ENCODE data around the gene OTOG. TPM values are rescaled to one million over a fixed set of nuclear protein-coding genes. Genes with fewer than 3 reads are reported as not detected.

The OTOG gene
- total and polyA plus RNA-seq, 9 donors, result not detected

- Histone ChIP-seq H3K27me3 (no peaks in the 10 kb centered on the region), H3K9me3 (no peaks in the 10 kb centered on the region), H3K27ac (no peak overlapping the region), H3K4me1 (ENCODE audit: insufficient read depth) (no peaks in the 10 kb centered on the region), H3K36me3 (no peaks in the 10 kb centered on the region), H3K4me3 (no peak overlapping the region)
- DNase-seq, result no peak
- TF ChIP-seq CTCF (IDR thresholded peaks at IDR 0.05), result no peak
- no peak for TF ChIP-seq EP300 (IDR thresholded peaks at IDR 0.05)
- TF ChIP-seq POLR2A (IDR thresholded peaks at IDR 0.05), result no peak
- 69 to 76% (median 73%) methylated on average over 19 of the region's 19 CpGs for WGBS, 3 donors
- intact Hi-C loops (cut with DNase I), result no loop called here
Measured at GRCh38 chr11:17640493-17641164, 93.6 kb downstream of the OTOG start.

- WGBS, 3 donors, result 84 to 91% (median 89%) methylated on average over 17 of the region's 17 CpGs
- TF ChIP-seq POLR2A (IDR thresholded peaks at IDR 0.05) (no peak), CTCF (IDR thresholded peaks at IDR 0.05) (no peak), EP300 (IDR thresholded peaks at IDR 0.05) (no peak)
- intact Hi-C loops (cut with DNase I), result no loop called here
- Histone ChIP-seq H3K4me3 (no peak overlapping the region), H3K4me1 (ENCODE audit: insufficient read depth) (no peaks in the 10 kb centered on the region), H3K27ac (no peak overlapping the region), H3K36me3 (no peaks in the 10 kb centered on the region), H3K27me3 (no peaks in the 10 kb centered on the region), H3K9me3 (no peaks in the 10 kb centered on the region)
- no peak for DNase-seq
Measured at GRCh38 chr11:17641792-17642350, 94.8 kb downstream of the OTOG start.

GRCh38 chr11:17642370-17642769 is 95.3 kb downstream of the OTOG start:
- intact Hi-C loops (cut with DNase I), result no loop called here
- WGBS, 3 donors, result 79 to 86% (median 85%) methylated on average over 4 of the region's 4 CpGs
- no peaks in the 10 kb centered on the region for H3K9me3 ChIP-seq
- H3K36me3 ChIP-seq, result no peaks in the 10 kb centered on the region
- H3K4me1 ChIP-seq (ENCODE audit: insufficient read depth), result no peaks in the 10 kb centered on the region
- no peak for DNase-seq
- H3K27me3 ChIP-seq, result no peaks in the 10 kb centered on the region
- H3K27ac ChIP-seq, result no peak overlapping the region
- H3K4me3 ChIP-seq, result no peak overlapping the region
- TF ChIP-seq CTCF (IDR thresholded peaks at IDR 0.05) (no peak), POLR2A (IDR thresholded peaks at IDR 0.05) (no peak), EP300 (IDR thresholded peaks at IDR 0.05) (no peak)

DNA sequence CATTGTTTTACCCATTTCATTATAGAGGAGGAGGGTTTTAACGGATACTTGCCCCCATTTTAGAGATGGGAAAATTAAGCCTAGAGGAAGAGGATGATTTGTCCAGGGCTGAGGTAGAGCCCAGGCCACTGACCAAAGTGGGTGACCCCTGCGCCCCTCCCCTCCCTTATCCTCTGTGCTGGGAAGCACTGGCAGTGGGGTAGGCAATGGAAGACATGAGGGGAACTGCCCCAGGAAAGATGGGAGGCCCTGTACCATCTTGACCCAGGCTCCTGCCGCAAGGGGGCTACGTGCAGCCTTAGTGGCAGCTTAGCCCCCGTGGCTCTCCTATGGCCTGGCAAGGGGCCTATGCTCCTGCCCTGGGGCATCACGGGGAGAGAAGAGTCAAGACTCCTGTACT is 95.9 kb downstream of the OTOG start:
- intact Hi-C loops (cut with DNase I), result no loop called here
- Histone ChIP-seq H3K4me1 (ENCODE audit: insufficient read depth) (no peaks in the 10 kb centered on the region), H3K9me3 (no peaks in the 10 kb centered on the region), H3K27ac (no peak overlapping the region), H3K36me3 (no peaks in the 10 kb centered on the region), H3K27me3 (no peaks in the 10 kb centered on the region), H3K4me3 (no peak overlapping the region)
- WGBS, 3 donors, result 72 to 90% (median 85%) methylated on average over 6 of the region's 6 CpGs
- no peak for DNase-seq
- TF ChIP-seq POLR2A (IDR thresholded peaks at IDR 0.05) (no peak), CTCF (IDR thresholded peaks at IDR 0.05) (no peak), EP300 (IDR thresholded peaks at IDR 0.05) (no peak)

Data from ovary (tissue), 9 donors.